22Rv1 (cell line): ENCODE results near the gene PKIB.

ENCODE experiments used
- ZFX ChIP-seq: fragments of 450-650 bp; IDR thresholded peaks from 2 replicates; pipeline ENCODE4 v1.6.1; 2017; ENCODE audit warnings: antibody characterized with exemption, borderline replicate concordance
- TF ChIP-seq, protein P1 (sequence below): fragments of 450-650 bp; IDR thresholded peaks from 2 replicates; pipeline ENCODE4 v1.5.1; 2017; ENCODE audit warnings: mild to moderate bottlenecking

DNA sequence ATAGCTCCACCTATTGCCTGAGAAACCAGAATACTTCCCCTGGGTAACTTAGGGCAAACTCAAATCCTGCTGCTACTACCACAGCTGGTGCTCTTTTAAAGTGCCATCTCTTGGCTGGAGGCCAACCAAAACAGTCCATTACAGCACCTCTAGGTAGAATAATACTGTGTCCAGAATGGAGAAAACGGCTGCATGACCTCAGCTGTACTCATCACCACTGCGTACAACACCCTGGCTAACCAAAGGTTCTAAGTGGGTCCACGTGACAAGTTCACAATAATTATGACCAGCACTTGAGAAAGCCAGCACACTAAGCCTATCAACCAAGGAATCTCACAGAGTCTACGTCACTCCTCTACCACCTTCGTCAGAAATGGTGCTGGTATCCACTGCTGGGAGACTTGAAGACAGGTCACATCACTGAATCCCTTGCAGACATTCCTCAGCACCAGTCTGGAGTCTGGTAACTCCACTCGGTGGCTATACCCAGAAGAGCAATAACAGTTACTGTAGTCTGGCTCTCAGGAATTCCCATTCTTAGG is 40.9 kb upstream of the PKIB start:
- TF ChIP-seq, protein P1, sequence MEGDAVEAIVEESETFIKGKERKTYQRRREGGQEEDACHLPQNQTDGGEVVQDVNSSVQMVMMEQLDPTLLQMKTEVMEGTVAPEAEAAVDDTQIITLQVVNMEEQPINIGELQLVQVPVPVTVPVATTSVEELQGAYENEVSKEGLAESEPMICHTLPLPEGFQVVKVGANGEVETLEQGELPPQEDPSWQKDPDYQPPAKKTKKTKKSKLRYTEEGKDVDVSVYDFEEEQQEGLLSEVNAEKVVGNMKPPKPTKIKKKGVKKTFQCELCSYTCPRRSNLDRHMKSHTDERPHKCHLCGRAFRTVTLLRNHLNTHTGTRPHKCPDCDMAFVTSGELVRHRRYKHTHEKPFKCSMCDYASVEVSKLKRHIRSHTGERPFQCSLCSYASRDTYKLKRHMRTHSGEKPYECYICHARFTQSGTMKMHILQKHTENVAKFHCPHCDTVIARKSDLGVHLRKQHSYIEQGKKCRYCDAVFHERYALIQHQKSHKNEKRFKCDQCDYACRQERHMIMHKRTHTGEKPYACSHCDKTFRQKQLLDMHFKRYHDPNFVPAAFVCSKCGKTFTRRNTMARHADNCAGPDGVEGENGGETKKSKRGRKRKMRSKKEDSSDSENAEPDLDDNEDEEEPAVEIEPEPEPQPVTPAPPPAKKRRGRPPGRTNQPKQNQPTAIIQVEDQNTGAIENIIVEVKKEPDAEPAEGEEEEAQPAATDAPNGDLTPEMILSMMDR: no peak
- TF ChIP-seq ZFX: no peak
